Measurements from ENCODE around the gene MARCO.

- TF ChIP-seq, protein P1, sequence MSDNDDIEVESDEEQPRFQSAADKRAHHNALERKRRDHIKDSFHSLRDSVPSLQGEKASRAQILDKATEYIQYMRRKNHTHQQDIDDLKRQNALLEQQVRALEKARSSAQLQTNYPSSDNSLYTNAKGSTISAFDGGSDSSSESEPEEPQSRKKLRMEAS (IDR thresholded peaks at IDR 0.05; ENCODE audit: low read depth): no peak
- TF ChIP-seq, protein P2, sequence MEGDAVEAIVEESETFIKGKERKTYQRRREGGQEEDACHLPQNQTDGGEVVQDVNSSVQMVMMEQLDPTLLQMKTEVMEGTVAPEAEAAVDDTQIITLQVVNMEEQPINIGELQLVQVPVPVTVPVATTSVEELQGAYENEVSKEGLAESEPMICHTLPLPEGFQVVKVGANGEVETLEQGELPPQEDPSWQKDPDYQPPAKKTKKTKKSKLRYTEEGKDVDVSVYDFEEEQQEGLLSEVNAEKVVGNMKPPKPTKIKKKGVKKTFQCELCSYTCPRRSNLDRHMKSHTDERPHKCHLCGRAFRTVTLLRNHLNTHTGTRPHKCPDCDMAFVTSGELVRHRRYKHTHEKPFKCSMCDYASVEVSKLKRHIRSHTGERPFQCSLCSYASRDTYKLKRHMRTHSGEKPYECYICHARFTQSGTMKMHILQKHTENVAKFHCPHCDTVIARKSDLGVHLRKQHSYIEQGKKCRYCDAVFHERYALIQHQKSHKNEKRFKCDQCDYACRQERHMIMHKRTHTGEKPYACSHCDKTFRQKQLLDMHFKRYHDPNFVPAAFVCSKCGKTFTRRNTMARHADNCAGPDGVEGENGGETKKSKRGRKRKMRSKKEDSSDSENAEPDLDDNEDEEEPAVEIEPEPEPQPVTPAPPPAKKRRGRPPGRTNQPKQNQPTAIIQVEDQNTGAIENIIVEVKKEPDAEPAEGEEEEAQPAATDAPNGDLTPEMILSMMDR (IDR thresholded peaks at IDR 0.05): no peak
- TF ChIP-seq POLR2AphosphoS5 (IDR thresholded peaks at IDR 0.05; ENCODE audit: low read depth, low read length): no peak
- no peak for TF ChIP-seq ELF1 (IDR thresholded peaks at IDR 0.05)
- no peak for TF ChIP-seq MEF2A (IDR thresholded peaks at IDR 0.05; ENCODE audit: borderline replicate concordance, low read depth)
- TF ChIP-seq PBX3 (IDR thresholded peaks at IDR 0.05): no peak
- no peak for TF ChIP-seq USF2 (IDR thresholded peaks at IDR 0.05; ENCODE audit: borderline replicate concordance, low read depth, low read length)
- TF ChIP-seq NFIC (IDR thresholded peaks at IDR 0.05; ENCODE audit: borderline replicate concordance): no peak
- TF ChIP-seq, protein P3, sequence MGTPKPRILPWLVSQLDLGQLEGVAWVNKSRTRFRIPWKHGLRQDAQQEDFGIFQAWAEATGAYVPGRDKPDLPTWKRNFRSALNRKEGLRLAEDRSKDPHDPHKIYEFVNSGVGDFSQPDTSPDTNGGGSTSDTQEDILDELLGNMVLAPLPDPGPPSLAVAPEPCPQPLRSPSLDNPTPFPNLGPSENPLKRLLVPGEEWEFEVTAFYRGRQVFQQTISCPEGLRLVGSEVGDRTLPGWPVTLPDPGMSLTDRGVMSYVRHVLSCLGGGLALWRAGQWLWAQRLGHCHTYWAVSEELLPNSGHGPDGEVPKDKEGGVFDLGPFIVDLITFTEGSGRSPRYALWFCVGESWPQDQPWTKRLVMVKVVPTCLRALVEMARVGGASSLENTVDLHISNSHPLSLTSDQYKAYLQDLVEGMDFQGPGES (IDR thresholded peaks at IDR 0.05; ENCODE audit: low read depth, low read length): no peak
- TF ChIP-seq FOXJ3 (CRISPR knock-in tag; IDR thresholded peaks at IDR 0.05): no peak
These were observed 36.8 kb upstream of the MARCO start for GRCh38 chr2:118905206-118905605.

Data from SK-N-SH (cell line).